Sciatic nerve (tissue), 2 donors: ENCODE measurements around the gene EBLN1. TPM values are rescaled to one million over a fixed set of nuclear protein-coding genes. Genes with fewer than 3 reads are reported as not detected.
A peak's percentile ranks its signal among the peaks of the same experiment; 100 is the strongest.
"Not testable (repeated sequence)": the region's sequence is repeated elsewhere in the genome, so short reads cannot be mapped to it uniquely, and the experiment has no call there.

ENCODE experiments used
- ATAC-seq: fragments of 200-7000 bp; cut with Tn5 transposase; one replicate; pipeline ENCODE4 v1.9.1; 2020; ENCODE audit warnings: mild to moderate bottlenecking, moderate library complexity
- DNase-seq: peaks from one replicate; pipeline ENCODE4 v3.0.0-alpha.2; 2020; ENCODE audit warnings: low spot score
- intact Hi-C: fragments of 100-400 bp; cut with DNase I; formaldehyde crosslinking; loops from one replicate; pipeline ENCODE4 v1.14.2; 2022
- total RNA-seq: library from RNA; stranded (reverse); fragmentation: NEBNext Ultra II Directional; extraction: Animal tissue kit (Norgen Biotek cat#: 25700); gene quantifications from one replicate; pipeline ENCODE4 v1.2.1, GENCODE V29; 2021
- donor health status: DM: no; HTN: no; CAD: no.
- donor health status: DM: no; HTN: no; CAD: no.

Gene EBLN1
- total RNA-seq, 1 donor from 2014 or later: not detected

DNA sequence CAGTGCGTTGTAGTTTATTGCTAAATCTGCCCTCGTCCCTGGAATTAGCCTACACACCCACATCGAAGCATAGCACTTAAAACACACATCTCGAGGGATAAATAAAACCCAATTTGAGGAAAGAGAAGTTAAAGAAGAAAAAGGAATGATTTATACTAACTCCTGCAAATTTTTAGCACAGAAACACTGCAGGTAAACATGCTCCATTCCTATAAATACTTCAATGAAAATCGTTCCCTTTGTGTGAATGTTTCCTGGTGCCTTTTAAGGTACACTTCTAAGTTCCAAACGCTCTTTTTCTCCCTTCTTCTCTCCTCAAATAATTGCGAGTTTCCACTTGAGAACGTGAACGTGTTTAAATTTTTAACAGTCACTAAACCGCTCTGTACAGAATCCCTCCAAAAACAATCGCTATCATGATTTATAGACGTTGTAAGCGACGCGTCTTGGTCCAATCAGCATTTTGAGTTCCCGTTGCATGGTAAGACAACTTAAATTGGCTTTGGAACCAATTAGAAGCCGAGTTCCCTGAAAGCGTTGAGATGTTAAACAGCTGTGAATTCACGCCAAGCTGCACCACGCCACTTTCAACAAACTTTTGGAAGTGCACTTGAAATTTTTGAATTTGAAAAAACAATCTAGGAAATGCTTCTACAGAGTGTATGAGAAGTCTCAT, 12.5 kb upstream of the EBLN1 start:
- ATAC-seq: peak; percentile 29
- no peak for DNase-seq
- intact Hi-C loops: no loop called here

DNA sequence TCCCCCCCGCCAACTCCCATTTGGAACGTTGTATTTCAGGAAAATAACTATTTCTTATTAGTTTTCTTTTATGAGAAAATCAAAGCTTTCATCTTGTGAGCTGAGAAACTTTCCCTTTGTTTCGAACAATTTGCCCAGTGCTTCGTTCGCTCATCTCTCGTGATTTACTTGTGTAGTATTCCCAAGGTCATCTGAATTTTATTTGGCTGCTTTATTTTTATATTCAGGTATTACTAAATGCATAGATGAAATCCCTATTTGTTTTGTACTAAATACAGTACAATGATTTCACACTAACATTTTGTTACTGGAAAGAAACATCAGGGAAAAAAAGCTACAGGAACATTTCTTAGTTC, 12.0 kb upstream of the EBLN1 start:
- ATAC-seq: no peak
- intact Hi-C loops: no loop called here
- no peak for DNase-seq

DNA sequence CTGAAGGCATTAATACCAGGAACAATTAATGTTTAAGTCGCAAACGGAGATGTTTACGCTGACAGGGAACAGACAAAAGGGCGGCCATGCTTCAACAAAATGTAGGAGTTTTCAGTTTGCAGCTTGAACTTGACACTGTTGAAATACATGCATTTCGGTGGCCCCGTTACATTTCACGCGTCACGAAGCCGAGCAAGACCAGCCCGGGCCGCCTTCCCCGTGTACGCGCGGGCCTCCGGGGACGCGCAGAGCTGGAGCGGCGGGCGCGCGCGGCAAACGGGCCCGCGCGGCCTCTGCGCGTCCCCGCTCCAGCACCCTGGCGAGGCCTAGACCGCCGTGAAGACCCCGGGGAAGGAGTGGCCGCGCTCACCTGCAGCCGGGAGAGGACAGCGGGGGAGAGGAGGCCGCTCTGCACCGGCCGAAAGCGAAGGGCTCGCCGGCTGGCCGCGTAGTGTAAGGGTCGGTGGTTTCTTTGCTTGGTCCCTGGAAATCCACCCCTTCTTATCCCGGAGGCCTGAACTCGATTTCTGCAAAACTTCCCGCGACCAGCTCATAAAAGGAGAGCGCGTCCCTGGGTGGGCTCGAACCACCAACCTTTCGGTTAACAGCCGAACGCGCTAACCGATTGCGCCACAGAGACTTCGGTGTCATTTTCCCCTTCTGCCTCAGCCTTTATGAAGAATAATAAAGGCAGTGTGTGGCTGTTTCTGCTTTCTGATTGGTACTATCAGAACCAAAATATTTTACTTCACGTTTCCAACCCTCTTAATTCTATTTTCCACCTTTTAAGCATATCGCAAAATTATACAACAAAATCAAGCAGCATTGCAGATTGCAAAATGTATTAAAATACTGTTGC, 11.4 kb upstream of the EBLN1 start:
- intact Hi-C loops: no loop called here
- ATAC-seq (peak; percentile 98), DNase-seq (peak; percentile 94)

DNA sequence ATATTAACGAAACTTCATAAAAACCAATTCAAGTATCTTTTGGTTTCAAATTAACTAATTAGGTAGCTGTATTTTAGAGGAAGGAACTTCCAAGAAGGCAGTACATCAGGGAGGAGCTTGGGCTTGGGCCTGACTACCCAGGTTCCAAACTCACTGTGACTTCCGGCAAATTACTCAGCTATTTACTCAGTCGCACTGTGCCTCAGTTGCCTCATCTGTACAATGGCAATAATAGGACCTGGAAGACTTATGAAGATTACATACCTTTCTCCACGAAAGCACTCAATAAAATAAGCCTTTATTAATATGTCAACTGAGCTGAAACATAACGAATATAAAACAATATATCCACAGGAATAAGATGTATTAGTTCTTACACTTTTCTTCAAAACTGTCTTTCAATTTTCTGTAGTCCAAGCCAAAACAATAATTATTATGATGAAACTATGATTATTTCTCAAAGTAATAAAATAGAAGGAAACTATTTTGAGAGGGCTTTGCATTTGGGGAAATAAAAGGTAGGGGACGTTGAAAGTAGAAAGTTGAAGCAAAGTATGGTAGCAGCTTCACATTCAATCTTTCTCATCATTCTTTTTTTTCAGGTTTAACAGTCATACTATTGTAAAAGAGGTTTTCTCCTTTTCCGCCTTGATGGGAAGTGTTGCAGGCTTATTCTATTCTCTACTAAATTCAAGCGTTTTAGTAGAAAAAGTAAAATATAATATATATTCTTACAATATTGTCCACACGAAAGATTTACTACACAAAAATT, 10.5 kb upstream of the EBLN1 start:
- DNase-seq (no peak), ATAC-seq (no peak)
- intact Hi-C loops: no loop called here

DNA sequence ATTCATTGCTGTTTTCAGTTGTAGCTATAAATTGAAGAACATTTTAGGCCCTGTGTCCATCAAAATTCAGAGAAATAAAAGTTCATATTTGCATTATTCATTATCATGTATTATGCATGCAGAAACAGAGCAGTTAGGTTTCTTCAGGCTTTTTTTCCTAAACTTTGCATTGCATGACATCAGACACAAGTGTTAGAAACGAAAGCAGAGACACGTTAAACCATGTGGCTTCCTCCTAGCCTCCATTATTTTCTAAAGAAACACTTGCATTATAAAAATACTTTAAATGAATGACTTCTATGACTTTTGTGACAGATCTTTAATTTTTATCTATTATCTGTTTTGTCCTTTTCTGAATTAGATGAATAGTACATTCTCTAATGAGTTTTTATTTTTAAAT, 8.8 kb upstream of the EBLN1 start:
- intact Hi-C loops: no loop called here
- DNase-seq: no peak
- no peak for ATAC-seq

DNA sequence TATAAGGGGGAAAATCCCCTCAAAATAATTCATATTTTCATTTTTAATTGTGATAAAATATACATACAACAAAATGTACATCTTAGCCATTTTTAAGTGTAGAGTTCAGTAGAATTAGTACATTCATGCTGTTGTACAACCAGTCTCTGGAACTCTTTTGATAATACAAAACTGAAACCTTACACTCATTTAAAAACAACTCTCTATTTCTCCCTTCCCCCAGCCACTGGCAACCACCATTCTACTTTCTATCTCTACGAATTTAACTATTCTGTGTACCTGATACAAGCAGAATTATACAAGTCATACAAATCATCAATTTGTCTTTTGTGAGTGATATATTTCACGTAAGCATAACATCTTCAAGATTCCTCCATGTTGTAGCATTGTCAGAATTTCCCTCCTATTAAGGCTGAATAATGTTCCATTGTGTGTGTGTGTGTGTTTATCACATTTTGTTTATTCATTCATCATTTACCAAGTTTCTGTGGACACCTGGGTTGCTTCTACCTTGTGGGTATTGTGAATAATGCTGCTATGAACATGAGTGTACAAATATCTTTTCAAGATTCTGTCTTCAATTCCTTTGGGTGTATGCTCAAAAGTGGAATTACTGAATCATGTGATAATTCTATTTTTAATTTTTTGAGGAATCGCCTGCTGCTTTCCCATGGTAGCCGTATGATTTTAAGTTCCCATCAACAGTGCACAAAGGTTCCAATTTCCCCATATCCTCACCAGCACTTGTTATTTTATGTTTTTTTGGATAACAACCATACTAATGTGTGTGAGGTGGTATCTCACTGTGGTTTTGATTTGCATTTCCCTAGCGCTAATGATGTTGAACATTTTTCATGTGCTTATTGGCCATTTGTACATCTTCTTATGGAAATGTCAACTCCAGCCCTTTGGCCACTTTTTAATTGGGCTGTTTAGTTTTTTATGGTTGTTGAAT, 4.7 kb upstream of the EBLN1 start:
- ATAC-seq (no peak), DNase-seq (no peak)
- intact Hi-C loops: loop anchor here (1.0 kb wide), 1 partner anchor 24 kb away; no protein-coding TSS in a partner anchor

DNA sequence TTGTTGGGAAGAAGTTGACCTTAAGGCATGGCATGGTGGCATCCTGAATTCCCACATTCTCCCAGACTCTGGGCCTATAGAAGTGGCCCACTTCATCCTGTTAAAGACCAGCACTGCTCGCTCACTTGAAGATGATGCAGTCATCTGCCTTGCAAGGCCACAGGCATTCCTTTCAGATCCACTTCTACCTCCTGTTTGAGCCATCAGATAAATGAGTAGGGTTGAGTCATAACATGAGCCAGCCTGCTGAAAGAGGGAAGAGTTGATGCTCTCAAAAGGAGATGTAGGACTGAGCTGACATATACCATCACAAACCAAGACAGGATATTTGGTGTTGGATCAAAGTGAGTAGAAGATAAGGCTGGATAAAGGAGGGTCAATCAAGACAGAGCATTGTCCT, 1.5 kb upstream of the EBLN1 start:
- intact Hi-C loops: no loop called here
- no peak for DNase-seq
- ATAC-seq: no peak

DNA sequence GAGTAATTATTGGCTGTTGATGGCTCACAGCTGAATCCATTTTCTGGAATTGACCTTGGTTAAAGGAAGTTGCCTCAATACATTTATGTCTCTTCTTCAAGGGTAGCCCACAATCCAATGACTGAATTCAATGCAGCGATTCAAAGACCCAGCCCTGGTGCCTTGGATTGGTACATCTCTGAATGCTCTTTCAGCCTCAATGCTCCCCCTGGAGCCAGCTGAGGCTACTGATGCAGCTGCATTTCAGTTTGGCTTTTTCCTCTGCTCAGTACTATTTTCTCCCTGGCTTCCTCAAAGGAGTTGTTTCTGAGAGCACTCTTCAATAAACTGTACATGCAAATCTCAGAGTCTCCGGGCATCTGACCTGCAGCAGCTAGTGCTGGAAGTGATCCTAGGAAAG, 633 bp upstream of the EBLN1 start:
- intact Hi-C loops: no loop called here
- ATAC-seq (no peak), DNase-seq (no peak)

DNA sequence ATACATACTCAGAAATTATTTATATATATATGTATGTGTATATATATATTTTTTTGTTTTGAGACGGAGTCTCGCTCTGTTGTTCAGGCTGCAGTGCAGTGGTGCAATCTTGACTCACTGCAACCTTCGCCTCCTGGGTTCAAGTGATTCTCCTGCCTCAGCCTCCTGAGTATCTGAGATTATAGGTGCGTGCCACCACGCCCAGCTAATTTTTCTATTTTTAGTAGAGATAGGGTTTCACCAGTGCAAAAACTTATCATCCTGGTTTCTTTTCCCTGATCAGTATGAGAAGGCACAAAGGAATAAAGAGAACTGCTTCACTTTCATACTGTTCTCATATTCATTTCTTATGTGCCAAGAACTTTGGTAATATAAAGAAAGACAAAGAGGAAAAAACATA, 731 bp downstream of the EBLN1 start:
- ATAC-seq, intact Hi-C loops, DNase-seq: not testable (repeated sequence)

DNA sequence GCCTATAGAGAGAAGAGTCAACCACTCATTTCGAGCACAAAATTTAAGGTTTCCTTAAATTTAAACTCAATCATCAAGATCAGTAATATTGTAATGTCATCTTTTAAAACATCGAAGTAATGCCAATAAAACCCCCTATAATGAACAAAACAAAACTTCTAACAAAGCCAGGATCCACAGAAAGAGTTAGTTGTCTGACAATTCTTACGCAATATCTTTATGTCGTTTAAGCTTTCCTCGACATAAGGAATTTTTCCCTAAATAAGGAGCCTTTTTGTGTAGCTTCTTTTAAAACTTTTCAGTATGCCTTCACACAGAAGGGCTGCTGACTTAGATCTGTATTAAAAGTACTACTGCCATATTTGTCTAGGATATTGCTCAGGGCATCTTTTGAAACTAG, 7.5 kb downstream of the EBLN1 start:
- DNase-seq: no peak
- no peak for ATAC-seq
- intact Hi-C loops: no loop called here

DNA sequence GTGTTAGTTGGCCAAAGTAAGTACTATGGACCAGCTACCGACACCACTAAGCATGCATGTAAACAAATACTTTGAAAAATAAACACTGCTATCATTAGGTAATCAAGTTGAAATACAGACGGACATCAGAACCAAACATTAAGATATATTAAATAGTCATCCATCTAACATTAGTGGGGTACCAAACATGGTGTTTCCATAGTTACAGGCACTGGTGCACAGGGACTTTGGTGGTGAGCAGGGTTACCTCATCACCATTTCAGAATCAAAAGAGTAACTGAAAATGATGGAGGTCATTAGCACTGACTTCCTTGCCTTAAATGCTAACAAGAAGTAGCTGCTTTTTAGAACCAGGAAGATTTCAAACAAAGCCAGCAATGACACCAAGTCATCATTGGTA, 23.9 kb downstream of the EBLN1 start:
- DNase-seq (no peak), ATAC-seq (no peak)
- intact Hi-C loops: no loop called here

DNA sequence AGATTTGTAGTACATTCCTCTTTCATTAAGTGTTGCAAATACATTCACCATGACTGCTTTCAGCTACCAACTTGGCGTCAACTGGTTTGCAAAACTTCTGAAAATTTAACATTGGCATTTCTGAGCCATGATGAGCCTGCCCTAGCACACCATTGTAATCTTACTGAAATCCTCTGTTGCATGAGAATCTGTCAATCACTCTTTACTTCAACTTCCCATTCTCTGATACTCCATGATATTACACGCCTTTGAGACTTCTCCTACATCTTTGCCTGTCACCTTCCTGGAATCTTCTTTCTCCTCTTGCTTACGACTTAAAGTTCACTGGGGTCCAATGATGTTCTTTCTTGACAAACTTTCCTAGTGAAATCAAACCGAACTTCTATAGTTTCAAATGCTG, 32.2 kb downstream of the EBLN1 start:
- no peak for ATAC-seq
- intact Hi-C loops: no loop called here
- DNase-seq: no peak

DNA sequence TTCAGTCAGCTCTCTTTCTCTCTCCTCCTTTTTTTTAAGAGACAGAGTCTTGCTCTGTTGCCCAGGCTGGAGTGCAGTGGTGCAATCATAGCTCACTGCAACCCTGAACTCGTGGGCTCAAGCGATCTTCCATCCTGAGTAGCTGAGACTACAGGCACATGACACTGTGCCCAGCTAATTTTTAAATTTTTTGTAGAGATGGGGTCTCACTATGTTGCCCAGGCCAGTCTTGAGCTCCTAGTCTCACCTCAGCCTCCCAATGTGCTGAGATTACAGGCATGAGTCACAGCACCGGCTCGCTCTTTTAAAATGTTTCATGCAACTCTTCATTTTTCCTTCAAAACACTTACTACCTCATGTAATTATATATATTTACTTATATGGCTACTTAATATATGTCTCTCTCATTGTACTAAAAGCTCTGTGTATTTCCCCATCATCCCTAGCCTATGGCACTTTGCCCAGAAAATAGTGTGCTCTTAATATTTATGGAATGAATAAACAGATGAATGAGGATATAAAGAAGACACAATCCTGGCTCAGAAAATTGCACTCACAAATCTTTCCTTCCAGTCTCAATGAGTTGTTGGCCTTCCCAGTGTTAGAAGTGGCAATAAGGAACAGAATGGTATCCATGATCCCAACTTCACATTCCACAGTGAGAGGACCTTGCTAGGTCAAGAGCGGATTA, 33.9 kb downstream of the EBLN1 start:
- DNase-seq: no peak
- no peak for ATAC-seq
- intact Hi-C loops: no loop called here

DNA sequence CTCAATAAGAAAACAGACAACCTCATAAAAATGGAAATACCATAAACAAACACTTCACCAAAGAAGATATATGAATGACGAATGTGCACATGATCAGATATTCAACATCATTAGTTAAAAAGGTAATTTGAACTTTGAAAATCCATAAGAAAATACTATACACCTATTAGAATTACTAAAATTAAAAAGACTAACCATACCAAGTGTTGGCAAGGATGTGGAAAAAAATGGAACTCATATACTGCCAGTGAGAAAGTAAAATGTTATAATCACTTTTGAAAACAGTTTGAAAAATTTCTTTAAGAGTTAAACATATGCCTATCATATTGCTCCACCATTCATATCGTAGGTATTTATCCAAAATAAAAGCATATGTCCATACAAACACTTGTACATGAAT, 37.1 kb downstream of the EBLN1 start:
- ATAC-seq: no peak
- intact Hi-C loops: no loop called here
- no peak for DNase-seq

DNA sequence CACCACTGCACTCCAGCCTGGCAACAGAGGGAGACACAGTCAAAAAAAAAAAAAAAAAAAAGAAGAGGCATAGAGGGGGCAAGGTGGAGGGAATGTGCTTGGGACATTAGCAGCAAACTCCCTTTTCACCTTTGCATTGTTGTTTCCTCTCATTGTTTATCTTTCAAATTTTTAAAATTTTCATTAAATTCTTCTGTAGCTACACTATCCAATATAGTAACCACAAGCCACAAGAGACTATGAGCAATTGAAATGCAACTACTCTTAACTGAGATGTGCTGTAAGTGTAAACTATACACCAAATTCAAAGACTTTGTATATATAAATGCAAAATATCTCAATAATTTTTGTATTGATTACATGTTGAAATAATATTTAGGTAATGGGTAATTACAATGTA, 43.4 kb downstream of the EBLN1 start:
- intact Hi-C loops: no loop called here
- no peak for DNase-seq
- no peak for ATAC-seq

DNA sequence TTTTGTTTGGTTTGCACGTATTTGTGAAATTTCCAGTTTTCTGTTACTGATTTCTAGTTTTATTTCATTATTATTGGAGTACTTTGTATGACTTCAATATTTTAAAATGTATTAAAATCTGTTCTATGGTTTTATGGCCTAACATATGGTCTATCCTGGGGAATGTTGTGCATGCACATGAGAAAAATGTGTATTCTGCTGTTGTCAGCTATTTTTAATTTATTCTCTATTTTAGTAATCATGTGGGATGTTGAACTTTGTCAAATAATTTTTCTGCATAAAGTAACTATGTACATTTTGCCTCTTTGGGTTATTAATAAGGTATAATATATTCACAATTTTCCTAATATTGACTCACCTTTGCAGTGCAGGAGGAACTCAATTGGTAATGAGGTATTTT, 46.7 kb downstream of the EBLN1 start:
- intact Hi-C loops: no loop called here

DNA sequence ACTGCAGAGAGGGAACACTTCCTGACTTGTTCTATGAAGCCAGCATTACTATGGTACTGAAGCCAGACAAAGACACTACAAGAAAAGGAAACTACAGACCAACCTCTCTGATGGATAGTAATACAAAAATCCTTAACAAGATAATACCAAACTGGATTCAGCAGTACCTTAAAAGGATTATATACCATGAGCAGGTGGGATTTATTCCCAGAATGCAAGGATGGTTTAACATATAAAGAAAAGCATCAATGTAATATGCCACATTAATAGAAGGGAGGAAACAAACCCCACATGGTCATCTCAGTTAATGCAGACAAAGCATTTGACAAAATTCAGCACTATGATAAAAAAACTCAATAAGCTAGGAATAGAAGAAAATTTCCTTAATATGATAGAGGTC, 47.2 kb downstream of the EBLN1 start:
- ATAC-seq: no peak
- intact Hi-C loops: no loop called here

More for the DNA sequence above, 46.7 kb downstream of the EBLN1 start:
- DNase-seq: no peak
- ATAC-seq: no peak

DNA sequence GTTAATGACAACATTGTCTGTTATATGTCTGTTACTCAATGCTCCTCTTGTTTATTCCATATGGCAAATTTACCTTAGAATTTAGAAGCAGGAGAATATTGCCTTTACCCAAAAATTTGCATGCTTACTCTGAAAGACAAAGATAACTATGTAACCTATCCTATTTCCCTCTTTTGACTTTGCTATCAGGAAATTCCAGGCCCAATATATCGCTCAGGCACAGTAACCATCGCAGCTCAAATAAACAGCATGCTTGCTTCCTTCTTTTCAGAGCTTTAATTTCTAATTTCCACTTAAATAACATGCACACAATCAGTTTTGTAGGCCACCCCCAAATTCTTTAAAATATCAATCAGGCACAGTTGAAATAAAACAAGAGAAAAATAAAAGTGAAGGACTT, 57.8 kb downstream of the EBLN1 start:
- no peak for ATAC-seq
- intact Hi-C loops: no loop called here
- no peak for DNase-seq

More for the DNA sequence above, 47.2 kb downstream of the EBLN1 start:
- no peak for DNase-seq
